Raji (cell line): Measurements from ENCODE around the gene EPB41L2.

Experiments used
- POLR2A ChIP-seq: IDR thresholded peaks from 2 replicates; pipeline ENCODE4 v1.6.1; 2011; ENCODE audit warnings: low read depth, low read length, control low read depth; ENCODE audit not compliant: insufficient read depth

The EPB41L2 gene

GRCh38 chr6:131063028-131063763, at the start of gene EPB41L2:
TSS of gene EPB41L2 (minus strand) at chr6:131063245. CDS start at chr6:130956485, 106,760 bp downstream.
- no peak for TF ChIP-seq POLR2A

DNA sequence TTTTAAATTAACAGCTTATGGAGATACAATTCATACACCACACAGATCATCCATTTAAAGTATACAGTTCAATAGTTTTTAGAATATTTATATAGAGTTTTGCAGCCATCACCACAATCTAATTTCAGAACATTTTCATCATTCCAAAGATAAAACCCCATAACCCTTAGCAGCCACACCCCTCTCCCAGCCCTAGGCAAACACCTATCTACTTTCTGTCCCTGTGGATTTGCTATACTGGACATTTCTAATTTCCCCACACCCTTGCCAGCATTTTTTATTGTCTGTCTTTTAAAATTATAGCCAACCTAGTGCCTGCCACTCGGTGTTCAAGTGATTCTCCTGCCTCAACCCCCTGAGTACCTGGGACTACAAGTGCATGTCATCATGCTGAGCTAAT, 49.2 kb upstream of the EPB41L2 start:
- no peak for TF ChIP-seq POLR2A

DNA sequence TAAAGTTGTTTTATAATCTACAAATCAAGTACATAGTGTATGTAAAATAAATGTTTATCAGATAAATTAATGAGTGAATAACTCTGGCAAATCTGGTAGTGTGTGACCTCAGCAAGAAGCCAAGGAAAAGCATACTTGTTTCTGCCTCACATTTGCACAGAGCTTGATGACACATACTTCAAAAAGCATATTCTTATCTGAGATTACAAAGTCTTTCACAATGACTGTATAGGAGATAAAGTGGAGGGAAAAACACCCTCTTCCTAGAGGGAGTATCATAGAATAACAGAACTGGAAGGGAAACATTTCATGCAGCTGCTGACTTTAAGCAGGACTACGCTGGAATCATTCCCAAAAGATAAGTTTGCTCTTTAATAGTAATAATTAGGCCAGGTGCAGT, 44.1 kb upstream of the EPB41L2 start:
- no peak for TF ChIP-seq POLR2A

- TF ChIP-seq POLR2A, result no peak
Observed at GRCh38 chr6:131103901-131104300, 40.9 kb upstream of the EPB41L2 start.

GRCh38 chr6:131103296-131103695, 40.3 kb upstream of the EPB41L2 start:
- no peak for TF ChIP-seq POLR2A

DNA sequence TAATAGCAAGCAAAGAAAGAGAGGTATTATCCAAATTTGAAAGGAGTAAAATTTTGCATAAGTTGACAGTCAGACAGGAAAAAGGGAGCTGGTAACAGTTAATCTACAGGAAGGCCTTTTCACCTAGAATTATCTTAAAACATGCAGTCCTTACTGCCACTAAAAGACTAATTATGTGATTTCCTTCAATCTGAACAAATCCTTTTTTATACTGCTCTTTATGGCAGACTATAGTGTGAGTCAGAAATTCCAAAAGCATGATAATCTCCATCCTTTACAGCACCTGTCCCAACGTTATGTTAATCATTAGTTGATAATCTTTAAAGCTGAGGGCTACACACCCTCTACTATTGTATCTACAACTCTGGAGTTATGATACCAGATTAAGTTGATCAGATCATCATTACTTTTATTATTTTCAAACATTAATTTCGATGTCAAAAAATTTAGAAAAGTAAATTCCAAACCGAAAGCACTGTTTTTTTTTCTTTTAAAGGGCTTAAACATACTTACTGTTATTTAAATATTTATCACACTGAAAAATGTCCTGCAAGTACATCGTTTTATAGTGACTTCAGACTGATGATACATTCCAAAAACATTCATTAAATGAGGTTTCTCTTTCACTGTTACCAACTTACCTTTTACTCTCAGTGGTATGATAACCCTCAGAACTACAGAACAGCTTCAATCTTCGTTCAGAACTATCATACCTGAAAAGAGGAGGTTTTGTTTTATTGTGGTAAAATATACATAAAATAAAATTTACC, 39.1 kb upstream of the EPB41L2 start:
- no peak for TF ChIP-seq POLR2A

GRCh38 chr6:131096786-131097185, 33.7 kb upstream of the EPB41L2 start:
- TF ChIP-seq POLR2A, result no peak

DNA sequence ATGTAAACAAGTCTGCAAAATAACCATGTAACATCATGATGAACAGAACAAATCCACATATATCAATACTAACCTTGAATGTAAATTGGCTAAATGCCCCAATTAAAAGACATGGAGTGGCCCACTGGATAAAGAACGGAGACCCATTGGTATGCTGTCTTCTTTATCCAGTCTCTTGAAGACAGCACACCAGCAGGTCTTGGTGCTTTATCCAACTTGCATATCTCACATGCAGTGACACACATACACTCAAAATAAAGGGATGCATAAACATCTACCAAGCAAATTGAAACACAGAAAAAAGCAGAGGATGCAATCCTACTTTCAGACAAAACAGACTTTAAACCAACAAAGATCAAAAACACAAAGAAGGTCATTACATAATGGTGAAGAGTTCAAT, 30.3 kb upstream of the EPB41L2 start:
- no peak for TF ChIP-seq POLR2A

DNA sequence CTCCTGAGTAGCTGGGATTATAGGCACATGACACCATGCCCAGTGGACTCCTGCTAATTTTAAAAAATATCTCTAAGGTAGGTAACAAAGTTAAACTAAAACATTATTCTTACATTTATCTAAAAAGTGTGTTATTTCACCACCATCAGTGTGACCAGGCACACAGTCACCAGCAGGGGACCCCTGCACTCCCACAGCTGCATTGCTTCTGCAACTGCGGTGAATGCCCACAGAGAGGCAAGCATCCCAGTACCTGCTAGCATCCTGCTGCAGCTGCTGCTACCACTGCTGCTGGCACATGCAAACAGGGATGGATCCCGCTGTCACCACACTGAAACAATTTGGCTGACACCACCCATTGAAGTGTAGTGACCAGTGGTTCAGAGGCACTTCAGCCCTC, 21.9 kb upstream of the EPB41L2 start:
- no peak for TF ChIP-seq POLR2A

DNA sequence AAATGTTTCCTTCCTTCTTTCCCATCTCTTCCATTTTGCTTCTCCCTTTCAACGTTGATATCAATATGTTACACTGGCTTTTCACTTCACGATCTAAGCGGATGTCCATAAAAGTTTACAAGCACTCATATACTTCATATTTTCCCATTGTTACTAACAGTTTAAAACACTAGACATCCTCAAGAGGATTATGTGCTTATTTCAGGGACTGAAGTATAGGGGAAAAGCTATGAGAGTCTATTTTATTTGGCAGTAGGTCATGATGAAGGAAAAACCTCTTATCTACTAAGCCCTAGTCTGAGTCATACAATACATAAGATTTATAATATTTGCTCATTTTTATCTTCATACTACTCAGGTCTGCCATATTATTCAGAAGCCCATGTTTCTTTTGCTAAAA, 20.6 kb upstream of the EPB41L2 start:
- no peak for TF ChIP-seq POLR2A

GRCh38 chr6:131082335-131082734, 19.3 kb upstream of the EPB41L2 start:
- TF ChIP-seq POLR2A, result no peak

DNA sequence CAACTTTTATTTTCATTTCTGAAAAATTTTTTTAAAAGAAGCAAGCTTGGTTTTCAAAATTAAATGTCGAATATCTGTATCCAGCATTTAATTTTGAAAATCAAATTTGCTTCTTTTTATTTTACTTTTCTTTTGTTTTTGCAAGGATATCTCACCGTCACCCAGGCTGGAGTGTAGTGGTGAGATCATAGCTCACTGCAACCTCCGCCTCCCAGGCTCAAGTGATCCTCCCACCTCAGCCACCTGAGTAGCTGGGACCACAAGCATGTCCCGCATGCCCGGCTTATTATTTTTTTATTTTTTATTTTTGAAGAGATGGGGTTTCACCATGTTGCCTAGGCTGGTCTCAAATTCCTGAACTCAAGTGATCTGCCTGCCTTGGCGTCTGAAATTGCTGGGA, 17.0 kb upstream of the EPB41L2 start:
- TF ChIP-seq POLR2A, result no peak

DNA sequence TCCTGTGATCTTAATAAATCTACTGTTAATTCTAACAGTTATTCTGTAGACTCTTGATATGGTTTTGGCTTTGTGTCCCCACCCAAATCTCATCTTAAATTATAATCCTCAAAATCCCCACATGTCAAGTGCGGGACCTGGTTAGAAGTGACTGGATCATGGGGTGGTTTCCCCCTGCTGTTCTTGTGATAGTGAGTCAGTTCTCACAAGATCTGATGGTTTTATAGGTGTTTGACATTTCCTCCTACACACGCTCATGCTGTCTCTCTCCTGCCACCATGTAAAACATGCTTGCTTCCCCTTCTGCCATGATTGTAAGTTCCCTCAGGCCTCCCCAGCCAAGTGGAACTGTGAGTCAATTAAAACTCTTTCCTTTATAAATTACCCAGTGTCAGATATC, 10.5 kb upstream of the EPB41L2 start:
- TF ChIP-seq POLR2A, result no peak

DNA sequence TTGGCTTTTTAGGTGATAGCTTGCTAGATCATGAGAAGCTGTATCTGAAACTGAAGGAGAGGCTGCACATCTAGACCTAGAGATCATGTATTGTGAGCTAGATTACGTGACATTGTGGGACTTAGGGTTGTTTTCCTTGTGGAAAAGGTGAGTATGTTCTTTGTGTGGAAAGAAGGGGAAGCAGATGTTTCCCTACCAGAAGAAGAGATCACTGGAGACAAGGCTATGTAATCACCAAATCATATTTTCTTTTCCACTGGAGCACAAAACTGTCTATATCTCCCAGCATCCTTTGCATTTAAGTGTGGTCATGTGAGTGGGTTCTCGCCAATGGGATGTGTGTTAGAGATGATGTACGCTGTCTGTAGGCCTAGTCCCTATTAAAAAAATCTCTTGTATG, 7.0 kb upstream of the EPB41L2 start:
- TF ChIP-seq POLR2A, result no peak

DNA sequence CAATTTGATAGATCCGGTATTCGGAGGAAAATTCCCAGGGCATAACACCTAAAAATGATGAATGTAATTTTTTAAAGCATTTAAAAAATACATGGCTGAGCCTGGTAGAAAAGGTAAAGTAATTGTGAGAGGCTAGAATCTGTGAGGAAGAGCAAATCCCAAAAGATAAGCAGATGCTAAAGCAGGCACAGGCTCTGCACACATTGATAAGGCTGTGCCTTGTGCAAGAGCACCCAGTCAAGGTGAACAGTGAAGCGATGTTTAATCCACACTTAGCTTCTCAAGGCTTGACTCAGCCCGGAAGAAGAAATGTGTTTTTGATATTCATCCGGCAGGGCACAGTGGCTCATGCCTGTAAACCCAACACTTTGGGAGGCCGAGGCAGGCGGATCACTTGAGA, 5.1 kb upstream of the EPB41L2 start:
- TF ChIP-seq POLR2A, result no peak

GRCh38 chr6:131067521-131067920, 4.5 kb upstream of the EPB41L2 start:
- TF ChIP-seq POLR2A, result no peak
